ENCODE measurements around the gene DUSP16. TPM values are rescaled to one million over a fixed set of nuclear protein-coding genes. Genes with fewer than 3 reads are reported as not detected.

DUSP16 gene
- total and polyA plus RNA-seq, 2 experiments from 2014 or later = 11.7 to 59.4 TPM

GRCh38 chr12:12488823-12489550 is 73.7 kb downstream of the DUSP16 start:
- no peak for DNase-seq (ENCODE audit: low spot score)
- H3K36me3 Mint-ChIP-seq (ENCODE audit: low read depth) = peaks cover 27% of the 10 kb centered on the region
- TF ChIP-seq STAT1 (IDR thresholded peaks at IDR 0.05; ENCODE audit: unreplicated experiment) (no peak), EZH2 (IDR thresholded peaks at IDR 0.05; ENCODE audit: low read depth, unreplicated experiment) (no peak), NANOG (IDR thresholded peaks at IDR 0.05; ENCODE audit: borderline replicate concordance) (no peak), ZNF462 (CRISPR knock-in tag; IDR thresholded peaks at IDR 0.05) (no peak), CREB1 (CRISPR knock-in tag; IDR thresholded peaks at IDR 0.05; ENCODE audit: low read depth) (no peak), JUNB (IDR thresholded peaks at IDR 0.05; ENCODE audit: unreplicated experiment) (no peak), REST (IDR thresholded peaks at IDR 0.05; ENCODE audit: unreplicated experiment) (no peak)
- TF ChIP-seq, protein P1, sequence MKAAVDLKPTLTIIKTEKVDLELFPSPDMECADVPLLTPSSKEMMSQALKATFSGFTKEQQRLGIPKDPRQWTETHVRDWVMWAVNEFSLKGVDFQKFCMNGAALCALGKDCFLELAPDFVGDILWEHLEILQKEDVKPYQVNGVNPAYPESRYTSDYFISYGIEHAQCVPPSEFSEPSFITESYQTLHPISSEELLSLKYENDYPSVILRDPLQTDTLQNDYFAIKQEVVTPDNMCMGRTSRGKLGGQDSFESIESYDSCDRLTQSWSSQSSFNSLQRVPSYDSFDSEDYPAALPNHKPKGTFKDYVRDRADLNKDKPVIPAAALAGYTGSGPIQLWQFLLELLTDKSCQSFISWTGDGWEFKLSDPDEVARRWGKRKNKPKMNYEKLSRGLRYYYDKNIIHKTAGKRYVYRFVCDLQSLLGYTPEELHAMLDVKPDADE (IDR thresholded peaks at IDR 0.05) = no peak

More at GRCh38 chr12:12488823-12489550, 73.7 kb downstream of the DUSP16 start:
- Histone ChIP-seq H2AFZ (no peak overlapping the region), H3K36me3 (ENCODE audit: insufficient read depth) (peaks cover 17% of the 10 kb centered on the region; the same call in 1 of the 2 replicates), H3K4me1 (ENCODE audit: insufficient read depth) (no peaks in the 10 kb centered on the region), H3K79me2 (replicated peaks; ENCODE audit: insufficient read depth) (peaks cover 36% of the 10 kb centered on the region), H3F3A (replicated peaks; ENCODE audit: low read depth) (0 out of 2 replicates have a peak, but pooled peaks cover 2% of the 10 kb centered on the region), H3K4me3 (no peak overlapping the region), H3K27me3 (ENCODE audit: insufficient read depth) (no peaks in the 10 kb centered on the region), H4K20me1 (replicated peaks; ENCODE audit: insufficient read depth) (peaks cover 4% of the 10 kb centered on the region; the same call in 1 of the 2 replicates), H3K27ac (ENCODE audit: low read depth) (0 out of 2 replicates have a peak overlapping the region, but pooled peaks have one; percentile 32), H3K9me2 (ENCODE audit: insufficient read depth) (no peaks in the 10 kb centered on the region), H3K4me2 (no peak overlapping the region)
- no peak overlapping the region for H3K4me3 Mint-ChIP-seq
- H3K27ac Mint-ChIP-seq = no peak overlapping the region
- H3K9me3 Mint-ChIP-seq = no peaks in the 10 kb centered on the region
- H3K27me3 Mint-ChIP-seq (ENCODE audit: insufficient read depth, low read depth, poor library complexity) = no peaks in the 10 kb centered on the region
- no peak for ATAC-seq
- H3K4me1 Mint-ChIP-seq = peaks cover 3% of the 10 kb centered on the region; the same call in 1 of the 3 replicates

All from GM23338 (cell line).